Activated gamma-delta T cell (primary cell): Measurements from ENCODE around the gene ITGA8.
"Not testable (repeated sequence)": the region's sequence is repeated elsewhere in the genome, so short reads cannot be mapped to it uniquely, and the experiment has no call there.

Source experiments
- DNase-seq: peaks from one replicate; lab custom pipeline; 2025; lab: John Stamatoyannopoulos, UW

Gene ITGA8

DNA sequence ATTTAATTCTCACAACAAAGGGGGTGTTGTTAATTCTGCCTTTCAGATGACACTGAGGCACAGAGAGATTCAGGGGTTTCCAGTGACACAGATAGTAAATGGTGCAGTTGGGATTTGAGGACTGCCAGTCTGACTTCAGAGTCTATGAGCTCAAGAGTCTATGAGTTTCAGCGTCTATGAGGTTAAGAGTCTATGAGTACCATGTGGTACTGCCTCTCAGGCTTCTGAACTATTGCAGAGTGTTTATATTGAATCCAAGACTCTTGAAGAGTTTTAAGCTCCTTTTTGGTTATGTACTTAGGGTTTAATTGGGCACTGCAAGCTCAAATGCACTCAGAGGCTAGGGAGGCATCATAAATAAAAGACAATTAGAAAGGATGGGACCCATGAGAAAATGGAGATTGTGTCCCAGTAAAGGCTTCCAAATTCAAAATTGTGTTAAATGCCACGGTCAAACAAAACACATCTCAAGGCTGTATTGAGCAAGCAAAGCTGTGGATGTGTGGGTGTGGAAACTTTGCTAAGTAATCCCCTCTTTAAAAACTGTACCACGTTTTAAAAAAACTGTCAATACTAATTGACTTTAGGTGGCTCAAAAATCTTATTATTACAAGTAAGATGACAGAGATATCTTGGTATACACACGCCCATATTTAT, 224.7 kb downstream of the ITGA8 start:
- no peak for DNase-seq

DNA sequence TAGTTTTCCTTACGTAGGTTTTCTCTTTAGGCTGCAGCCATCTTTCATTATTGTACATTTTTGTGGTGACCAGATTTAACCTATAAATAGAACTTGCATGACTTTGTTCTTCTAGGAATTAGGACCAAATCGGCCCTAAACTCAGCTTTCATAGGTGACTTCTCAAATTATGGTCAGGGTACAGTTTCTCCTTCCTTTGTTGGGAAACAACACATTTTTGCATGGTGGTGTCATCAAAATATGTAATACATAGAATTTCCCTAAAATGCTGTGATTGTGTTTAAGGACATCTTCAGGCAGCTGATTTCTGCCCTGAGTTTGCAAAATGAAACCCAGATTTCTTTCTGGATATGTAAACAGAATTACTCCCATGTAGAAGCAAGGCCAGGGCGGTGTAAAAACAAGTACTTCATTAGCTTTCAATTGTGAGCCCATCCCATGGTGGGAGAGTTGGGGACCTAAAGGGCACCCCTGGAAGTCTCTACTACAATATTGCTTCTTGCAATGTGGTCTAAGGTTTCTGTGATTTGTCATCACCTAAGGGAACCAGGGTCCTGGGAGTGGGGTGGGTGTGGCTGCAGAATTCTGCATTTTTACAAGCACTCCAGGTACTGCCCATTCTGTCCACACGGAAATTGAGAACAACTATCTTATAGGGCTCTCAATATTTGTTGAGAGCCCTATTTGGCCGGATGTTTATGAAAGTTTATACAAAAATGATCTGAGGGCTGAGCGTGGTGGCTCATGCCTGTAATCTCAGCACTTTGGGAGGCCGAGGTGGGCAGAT, 227.7 kb downstream of the ITGA8 start:
- no peak for DNase-seq

DNA sequence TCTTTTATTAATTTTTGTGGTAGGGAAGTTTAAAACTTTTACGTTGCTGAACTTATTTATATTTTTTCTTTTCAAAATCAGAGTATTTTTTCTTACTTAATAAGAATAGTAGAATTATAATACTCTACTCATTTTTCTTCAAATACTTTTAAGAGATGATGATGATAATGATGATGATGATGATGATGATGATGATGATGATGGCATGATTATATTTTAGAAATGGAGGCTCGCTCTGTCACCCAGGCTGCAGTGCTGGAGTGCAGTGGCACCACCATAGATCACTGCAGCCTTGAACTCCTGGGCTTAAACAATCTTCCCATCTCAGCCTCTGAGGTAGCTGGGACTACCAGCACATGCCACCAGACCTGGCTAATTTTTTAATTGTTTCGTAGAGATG, 230.3 kb downstream of the ITGA8 start:
- DNase-seq, result no peak

DNA sequence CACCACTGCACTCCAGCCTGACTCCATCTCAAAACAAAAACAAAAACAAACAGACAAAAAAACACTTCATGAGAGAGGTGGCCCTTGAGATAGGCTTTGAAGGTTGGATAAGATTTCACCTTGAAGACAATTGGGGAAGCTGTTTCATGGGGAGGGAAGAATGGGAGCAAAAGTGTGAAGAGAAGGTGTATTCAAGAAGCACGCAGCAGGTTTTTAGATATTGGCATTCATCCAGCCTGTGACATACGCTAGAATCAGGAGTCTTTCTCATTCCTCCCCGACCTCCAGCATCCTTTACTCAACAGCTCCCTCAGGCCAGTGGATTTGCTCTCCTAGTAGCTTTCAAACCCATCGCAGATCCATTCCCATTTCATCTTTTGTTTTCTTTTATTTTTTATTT, 232.3 kb downstream of the ITGA8 start:
- no peak for DNase-seq

DNA sequence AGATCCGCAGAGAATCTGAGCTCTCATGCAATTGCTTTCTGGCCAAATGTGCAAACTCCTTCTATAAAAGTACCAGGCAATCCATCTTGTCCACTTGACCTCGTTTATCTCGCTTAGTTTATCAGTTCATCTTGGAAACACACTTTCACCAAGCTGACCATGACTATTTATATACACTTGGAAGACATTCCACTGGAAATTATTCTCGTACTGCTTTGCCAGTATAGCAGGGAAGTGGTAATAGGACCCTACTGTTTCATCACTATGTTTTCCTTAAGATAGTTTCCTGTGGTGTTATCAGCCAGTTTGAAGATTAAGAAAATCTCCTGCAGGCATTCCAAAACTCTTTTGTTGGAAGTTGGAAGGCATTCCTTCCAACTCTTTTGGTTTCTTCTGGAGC, 233.3 kb downstream of the ITGA8 start:
- no peak for DNase-seq

DNA sequence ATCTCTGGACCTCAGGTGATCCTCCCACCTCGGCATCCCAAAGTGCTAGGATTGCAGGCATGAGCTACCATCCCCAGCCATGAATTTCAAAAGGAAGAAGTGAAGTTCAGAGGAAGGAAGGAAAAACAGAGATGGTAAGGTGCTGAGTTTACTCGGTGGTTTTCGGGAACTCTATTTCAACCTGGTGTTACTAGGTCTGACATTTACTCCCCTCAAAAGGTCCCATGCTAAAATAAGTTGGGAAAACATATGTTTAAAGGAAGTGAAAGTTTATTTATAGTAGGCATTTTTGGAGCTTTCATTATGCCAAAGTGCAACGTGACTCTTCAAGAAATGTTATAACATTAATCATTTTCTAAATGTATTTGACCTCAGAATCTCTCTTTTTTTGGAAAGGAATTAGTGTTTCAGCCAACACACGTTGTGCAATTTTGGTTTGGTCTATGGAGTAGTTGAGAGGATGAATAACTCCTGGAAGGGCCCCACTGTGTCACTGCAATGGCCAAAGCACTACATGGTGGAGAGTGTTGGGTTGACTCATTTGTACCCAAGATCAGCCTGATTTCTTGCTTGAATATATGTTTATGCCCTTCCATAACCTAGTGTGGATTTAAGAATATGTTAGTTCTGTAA, 233.9 kb downstream of the ITGA8 start:
- DNase-seq, result no peak

DNA sequence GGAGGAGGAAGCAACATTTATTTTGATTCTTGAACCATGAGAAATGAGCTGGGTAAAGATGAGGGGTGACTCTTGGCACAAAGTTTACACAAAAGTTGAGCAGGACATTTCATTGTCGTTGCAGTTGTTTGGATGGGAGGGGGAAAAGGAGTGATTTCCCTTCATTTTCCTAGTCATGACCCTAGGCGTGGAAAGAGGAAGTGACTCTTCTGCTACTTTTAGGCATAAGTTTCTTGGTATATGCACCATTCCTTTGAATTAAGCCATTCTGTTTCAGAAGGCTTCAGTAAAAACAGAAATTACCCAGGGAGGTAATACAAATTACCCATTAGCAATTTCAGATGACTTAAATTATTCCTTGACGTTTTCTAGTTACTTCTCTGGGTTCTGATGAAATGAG, 234.7 kb downstream of the ITGA8 start:
- DNase-seq, result no peak

DNA sequence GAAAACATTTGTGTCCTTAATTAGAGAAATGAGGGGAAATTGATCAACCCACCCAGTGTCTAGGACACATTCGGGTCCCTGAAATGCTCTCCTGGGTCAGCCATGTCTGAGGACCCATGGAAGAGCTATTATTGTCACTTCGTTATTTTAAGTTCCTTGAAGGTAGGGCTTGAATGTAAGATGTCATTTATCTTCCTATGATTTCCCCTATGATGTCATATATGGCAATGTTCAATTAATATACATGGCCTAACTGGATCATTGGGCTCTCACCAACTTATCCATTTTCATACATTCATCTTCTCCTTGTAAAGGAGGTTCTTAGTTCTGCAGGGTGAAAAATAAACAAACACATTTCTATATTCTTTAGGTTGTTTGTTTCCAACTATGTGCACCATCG, 235.6 kb downstream of the ITGA8 start:
- DNase-seq, result no peak

DNA sequence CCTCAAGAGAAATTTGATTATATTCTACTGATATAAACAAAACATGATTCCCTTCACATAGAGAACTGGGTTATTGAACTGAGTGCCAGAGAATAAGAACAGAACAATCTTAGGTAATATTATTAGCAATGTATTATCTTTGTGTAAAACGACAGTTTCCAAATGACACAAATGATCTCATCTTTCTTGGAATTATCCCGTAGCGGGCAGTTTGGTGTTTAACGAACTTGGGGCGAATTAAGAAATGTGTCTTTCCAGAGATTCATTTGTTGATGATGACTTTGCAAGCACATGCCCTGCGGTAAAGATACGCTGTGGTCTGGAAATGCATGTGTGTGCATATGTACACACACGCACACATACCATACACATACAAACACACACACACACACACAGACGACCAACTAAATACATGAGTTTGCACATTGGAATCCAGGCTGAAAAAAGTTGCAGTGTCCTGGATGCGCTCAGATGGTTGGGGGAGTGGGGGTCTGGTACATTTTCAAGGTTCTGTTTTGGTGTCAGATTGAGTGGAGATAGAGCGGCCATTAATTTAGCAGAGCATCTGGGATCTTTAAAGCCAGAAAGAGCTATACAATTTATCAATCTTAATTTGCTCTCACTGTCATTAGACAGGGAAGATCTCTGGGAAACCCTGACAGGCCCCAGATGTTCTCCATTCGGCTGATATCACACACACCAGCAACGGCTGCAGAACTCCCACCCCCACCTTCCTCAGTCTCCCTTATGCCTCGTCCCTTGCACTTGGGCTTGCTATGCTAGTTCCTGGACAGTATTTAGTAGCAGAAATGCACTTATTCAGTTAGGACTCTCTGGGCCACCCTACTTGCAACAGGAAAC, 236.3 kb downstream of the ITGA8 start:
- no peak for DNase-seq

DNA sequence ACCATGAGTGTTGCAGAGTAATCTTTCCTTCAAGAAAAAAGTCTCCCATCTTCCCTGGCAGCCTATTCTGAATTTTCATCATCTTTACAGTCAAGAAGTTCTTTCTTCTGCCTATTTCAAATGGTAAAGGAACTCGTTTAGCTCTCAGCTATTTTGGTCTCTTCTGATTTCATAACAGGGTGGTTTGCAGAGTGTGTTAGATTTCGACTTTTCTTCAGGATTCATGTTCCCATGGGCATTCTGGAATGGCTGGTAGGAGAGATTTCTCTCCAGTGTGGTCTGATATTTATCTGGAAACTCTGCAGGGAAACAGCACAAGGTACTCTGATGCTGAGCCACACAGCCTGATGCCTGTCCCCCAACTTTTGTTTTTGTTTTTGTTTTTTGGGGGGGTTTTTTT, 237.6 kb downstream of the ITGA8 start:
- no peak for DNase-seq

DNA sequence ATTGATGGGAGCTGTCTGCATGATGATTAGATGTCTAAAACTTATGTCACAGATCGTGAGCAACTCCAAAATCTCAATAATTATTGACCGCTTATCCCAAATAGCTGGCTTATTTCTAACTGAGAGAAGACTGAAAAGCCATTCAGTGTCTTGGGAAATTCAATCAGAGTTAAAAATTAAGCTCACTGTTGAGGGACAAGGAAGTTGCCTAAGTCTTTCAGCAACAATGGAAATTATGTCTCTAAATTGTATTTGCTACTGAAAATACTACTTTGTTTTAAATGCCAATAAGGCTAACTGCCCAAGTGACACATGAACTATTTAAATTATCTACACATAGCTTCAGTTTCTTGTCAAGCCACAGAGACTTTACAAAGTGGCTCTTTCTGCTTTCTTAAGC, 240.8 kb downstream of the ITGA8 start:
- DNase-seq, result no peak

DNA sequence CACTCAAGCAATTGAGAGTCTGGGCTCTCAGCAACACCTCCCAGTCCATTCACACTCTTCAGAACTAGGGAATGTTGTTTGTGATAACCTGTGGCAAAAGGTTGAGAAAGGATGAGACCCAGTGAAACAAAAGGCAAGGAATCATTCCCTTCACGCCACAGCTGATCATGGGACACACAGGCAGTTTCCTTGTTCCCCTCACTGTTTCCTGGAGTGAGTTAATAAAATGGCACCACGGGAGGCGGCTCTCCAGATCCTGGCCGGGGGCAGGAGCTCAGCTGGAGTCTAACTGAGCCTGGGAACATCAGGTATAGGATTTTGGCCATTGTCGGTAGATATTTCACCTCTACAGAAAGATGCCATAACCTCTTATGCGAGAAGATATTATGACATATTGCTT, 241.3 kb downstream of the ITGA8 start:
- DNase-seq, result no peak

DNA sequence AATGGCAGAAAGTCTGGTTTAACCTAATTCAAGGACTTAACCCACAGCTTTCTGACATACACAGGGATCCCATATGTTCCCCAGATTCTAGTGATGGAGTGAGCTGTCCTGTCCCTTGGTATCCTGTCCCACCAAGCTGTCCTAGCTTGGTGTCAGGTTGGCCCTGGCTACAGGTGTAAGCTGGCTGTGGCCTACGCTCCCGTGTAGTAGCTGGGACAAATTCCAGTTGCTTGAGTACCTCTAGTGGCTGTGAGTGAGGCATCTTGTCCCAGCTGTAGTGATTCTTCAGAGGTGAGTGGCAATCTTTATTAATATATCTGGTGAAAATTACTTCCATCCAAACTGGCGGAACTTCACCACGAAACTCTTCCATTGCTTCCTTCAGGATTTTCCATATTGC, 243.4 kb downstream of the ITGA8 start:
- no peak for DNase-seq

DNA sequence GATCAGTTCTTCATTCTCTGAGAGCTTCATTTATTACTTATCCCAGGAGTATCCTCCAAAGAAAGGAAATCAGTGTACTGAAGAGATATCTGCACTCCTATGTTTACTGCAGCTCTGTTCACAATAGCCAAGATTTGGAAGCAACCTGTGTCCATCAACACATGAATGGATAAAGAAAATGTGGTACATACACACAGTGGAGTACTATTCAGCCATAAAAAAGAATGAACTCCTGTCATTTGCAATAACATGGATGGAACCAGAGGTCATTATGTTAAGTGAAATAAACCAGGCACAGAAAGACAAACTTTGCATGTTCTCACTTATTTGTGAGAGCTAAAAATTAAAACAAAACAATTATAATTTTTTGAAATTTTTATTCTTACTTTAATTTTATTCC, 244.3 kb downstream of the ITGA8 start:
- not testable (repeated sequence) for DNase-seq

DNA sequence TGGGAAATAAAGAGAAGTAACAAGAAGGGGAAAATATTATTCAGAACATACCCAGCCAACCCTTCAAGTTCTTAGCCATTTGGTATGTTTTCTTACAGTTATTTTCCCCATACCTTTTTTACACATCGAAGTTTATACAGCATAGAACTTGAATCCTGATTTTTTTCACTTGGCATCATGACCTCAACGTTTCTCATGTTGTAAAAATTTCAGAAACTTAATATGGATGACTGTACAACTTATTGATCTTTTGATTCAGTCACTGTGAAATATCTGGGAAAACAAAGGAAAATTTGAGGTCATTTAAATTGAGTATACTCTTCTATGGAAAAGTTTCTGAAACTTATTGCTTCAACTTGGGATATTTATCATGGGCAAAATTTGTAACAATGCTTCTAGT, 245.1 kb downstream of the ITGA8 start:
- no peak for DNase-seq

DNA sequence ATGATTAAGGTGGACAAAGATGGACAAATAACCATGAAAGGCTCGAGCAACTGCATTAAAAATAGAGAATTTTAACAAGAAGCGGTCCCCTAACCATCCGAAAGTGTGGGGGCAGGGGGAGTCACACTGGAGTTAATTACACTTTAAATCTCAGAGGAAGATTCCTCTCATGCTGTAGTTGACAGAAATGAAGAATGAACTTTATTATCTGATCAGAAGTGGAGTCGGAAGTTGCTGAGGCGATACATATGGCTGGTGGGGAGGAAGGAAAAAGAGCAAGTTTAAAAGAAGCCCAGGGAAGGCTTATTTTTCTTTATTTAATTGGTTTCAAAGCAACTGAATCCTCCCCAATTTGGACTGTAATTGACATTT, 246.3 kb downstream of the ITGA8 start:
- DNase-seq, result no peak

DNA sequence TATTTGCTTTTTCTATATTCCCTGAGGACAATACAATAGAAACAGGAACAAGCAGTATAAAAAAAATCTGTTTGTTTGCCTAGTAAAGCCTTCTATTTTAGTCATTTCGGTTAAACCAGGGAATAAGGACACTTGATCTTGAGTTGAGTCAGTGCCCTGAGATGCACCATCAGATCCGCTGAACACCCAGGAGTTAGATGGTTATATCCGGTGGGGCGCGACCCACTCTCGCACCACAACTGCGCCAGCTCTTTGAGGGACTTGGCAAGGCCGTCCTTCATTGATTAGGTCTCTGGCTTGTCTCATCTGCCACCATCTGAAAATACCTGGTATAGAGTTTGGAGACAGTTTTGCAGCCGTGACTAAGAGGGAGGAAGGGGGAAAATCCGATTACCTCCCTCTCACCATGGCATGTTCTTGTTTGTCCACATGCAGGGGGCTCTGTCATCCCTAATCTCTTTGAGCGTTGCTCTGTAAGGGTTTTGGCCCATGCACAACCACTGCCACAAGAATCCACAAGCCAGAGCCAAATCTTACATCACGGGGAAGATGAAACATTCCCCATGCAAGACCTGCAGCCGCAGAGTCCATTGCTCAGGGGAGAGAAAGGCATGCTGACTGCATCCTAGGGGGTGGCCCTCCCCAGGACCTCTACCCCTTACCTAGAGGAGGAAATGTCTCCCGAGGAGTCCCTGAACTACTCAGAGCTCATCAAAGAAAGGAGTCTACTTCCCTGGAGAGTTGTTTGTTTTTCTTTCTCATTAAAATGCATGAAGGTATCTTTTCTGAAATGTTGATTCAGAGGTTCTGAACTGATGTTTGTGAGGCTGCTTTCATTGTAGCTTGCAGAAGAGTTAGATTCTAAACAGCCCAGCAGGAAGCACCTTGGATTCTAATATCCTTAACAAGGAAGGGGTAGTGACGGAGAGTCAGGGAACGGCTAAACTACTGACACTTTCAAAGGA, 247.0 kb downstream of the ITGA8 start:
- no peak for DNase-seq

DNA sequence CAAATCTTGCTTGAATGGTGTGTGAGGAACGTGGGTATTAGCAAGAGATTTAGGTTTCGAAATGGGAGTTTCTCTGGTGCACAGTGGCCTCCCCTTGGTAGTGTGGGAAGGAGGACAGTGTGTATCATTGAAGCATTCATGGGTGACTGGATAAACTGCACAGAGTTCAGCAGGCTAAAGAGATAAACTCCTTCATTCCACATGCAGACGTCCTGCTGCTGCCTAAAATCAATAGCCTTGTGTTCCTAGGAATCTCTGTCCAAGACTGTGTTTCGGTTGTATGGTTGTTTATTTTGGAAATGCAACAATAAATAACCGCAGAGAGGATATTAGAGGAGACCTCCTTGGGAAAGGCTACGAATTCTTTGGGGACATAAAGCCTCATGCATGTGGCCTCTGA, 247.7 kb downstream of the ITGA8 start:
- no peak for DNase-seq

DNA sequence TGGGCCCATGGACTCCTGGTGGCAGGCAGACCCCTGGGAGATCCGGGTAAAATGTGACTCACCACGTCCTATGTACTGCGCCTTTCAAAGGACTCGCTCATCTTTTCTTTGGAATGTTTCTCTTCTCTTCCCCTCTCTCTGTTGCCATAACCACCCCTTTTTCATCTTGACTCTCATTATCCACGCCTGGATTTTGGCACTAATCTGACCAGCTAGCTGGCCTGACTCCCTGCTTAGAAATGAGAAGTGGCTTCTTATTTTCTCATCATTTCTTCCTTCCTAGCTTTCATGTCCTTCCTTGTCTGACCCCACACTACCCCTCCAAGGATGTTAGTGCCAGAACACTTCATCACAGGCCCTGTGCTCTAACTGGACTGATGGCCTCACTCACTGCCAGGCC, 250.6 kb downstream of the ITGA8 start:
- DNase-seq, result no peak

DNA sequence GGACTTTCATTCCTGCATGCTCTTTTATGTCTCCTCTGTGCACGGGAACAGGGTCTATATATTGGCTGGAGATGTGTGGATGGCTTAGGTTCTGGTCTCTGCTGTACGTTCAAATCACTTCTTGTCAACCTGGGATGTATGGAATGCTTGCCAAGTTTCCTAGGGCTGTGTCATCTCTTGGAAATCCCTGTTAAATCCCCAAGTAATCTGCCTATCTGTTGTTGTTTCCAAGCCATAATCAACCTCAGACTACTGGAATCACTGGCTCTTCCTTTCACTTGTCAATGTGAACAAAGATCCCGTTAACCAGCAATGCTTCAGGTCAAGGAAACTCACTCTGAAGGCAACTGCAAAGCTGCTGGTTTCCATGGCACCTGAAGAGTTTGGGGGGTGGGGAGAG, 255.3 kb downstream of the ITGA8 start:
- DNase-seq, result no peak
